EL (cell line): ENCODE measurements around the gene SLC27A2.

Experiments used
- DNase-seq: peaks from one replicate; pipeline ENCODE4 v3.0.0-alpha.2; 2016

Gene SLC27A2

GRCh38 chr15:50244959-50245624, 63.1 kb downstream of the SLC27A2 start:
- DNase-seq = no peak

DNA sequence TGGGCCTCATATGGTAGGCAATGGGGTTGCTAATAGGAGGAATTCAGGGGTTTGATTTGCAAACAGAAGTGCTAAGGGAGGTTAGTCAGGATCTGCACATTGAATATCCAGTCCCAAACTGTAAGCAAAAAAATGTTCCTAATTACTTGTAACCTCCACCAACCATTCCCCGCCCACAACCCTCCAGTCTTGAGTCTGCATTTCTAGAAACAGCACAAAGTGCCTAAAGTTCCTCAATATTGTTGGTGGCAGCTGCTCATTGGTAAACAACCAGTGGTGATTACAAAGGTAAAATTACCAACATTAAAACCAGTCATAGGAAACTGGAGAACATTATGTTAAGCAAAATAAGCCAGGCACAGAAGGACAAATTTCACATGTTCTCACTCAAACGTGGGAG, 64.6 kb downstream of the SLC27A2 start:
- no peak for DNase-seq

DNA sequence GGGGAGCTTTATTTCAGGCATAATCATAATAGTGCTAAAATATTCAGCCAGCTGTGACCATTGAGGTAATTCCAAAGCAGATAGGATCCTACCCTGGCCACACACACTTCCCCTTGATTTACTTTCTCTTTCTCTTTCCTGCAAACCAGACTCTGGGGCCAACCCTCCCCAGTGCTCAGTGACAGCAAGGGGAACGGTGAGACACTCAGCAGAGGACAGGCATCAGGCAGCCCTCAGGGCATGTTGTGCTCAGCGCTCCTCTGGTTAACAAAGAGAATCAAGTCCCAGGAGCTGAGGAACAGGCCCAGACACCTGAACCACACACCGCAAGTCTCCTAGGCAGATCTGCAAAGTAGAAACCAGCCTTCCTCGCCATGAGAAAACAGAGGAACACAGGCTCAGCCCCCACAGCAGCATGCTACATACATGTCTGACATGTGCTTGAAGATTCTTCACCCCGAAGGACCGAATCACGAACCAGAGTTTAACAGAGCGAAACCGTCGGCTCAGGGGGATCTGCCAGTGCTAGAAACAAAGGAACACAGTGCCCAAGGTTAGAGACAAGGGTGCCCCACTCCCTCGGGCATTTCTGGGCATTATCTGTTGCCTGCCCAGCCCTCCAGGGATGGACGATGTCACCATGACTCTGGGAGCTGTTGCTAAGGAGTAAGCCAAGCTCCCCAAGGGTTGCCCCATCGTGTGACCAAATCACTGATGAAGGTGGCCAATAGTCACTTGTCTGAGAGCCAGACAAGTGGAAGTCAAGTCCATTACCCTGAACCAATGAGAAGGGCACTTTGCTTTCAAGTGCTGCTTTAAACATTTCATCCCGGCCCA, 66.0 kb downstream of the SLC27A2 start:
- DNase-seq = peak; percentile 38

GRCh38 chr15:50248994-50249582, 67.1 kb downstream of the SLC27A2 start:
- DNase-seq = no peak

DNA sequence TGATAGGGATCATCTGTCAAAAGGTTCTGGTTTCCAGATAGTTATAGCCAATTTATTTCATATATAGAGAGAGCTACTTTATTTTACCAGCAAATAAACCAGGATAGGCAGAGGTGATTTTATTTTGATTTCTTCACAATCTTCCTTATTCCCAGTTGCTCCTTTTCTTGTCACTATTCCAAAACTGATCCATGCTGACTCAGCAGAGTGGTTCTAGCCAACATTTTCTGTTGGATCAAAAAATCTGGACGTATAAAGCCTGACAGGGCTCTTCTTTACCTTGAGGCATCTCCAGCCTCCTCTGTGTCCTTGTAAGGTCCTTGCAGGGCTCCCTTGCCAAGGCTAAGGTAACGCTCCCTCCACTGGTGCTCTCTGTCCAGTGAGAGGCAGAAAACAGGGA, 67.7 kb downstream of the SLC27A2 start:
- no peak for DNase-seq

- no peak for DNase-seq
Observed at GRCh38 chr15:50250760-50251394, 68.9 kb downstream of the SLC27A2 start.

DNA sequence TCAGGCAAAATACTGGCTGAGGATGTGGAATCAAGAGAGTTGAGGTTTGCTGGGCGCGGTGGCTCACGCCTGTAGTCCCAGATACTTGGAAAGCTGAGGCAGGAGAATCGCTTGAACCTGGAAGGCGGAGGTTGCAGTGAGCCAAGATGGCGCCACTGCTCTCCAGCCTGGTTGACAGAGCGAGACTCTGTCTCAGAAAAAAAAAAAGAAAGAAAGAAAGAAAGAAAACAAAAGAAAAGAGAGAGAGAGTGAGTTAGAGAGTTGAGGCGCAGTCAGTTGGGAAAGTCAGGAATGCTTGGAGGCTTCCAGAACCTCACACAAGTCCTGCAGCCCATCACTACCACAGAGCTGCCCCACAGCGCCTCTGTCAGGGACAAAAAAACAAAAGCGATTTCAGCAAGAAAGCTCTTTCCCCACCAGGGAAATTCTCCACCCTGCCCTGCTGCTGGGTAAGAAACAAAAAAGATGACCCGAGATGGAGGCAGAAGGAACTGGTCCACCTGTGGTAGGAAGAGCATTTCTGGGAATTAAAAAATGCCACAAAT, 69.7 kb downstream of the SLC27A2 start:
- no peak for DNase-seq

DNA sequence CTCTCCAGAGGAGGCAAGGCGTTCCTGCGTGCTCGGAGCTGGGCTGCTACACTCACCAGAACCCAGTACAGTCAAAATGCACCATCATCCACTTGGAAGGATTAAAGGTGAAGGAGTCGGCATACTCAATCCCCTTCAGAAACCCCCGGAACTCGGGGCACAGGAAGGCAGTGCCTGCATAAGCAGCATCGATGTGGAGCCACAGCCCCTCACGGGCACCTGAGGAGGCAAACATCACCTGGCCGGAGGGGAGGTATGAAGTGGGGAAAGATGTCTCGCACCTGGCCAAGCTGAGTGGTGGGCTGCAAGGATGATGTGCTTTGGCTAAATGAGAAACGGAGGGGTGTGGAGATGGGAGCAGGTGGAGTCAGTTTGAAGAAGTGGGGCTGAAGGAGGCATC, 70.6 kb downstream of the SLC27A2 start:
- DNase-seq = no peak

DNA sequence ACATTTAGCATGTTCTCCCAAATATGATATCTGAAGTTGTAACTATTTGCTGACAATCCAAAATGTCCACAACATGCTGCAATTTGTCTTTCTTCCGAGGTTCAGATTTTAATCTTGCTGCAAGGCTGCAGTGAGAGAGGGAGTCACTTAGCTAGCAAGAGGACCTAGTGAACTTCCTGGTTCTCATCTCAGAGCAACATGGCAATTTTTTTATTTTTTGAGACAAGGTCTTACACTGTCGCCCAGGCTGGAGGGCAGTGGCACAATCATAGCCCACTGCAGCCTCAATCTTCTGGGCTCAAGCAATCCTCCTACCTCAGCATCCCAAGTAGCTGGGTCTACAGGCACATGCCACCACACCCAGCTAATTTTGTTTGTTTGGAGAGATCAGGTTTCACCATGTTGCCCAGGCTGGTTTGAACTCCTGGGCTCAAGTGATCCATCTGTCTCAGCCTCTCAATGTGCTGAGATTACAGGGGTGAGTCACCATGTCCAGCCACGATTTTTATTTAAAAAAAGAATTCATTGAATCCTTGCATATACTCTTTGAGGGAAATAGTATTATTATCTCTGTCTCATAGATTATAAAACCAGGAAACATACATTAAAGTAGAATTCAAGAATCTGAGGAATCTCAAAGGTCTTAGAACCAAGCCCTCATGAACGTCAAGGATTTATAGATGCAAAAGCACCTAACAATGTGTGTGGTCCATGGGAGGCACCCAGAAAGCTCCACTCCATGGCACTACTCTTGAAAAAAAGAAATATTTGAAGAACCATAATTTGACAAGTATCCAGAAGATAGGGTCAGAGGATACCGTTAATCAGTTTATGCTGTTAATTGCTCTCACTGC, 74.4 kb downstream of the SLC27A2 start:
- peak; percentile 77 for DNase-seq

DNA sequence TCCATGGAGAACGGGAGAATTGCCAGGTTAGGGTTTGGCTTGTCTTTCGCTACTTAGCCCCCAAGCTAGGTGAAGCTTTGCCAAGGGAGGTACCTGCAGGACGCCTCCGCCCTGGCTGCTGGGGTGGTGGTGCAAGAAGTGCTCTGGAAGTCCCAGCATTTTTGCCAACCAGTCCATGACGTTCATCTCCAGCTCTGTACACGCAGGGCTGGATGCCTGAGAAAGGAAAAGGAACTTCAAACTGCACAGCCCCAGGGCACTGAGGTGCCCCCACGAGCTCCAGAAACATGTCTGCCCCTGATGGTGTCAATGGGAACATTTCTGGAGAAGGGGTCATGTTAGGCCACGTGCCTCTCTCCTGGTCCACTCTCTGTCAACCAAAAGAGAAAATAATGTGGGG, 75.3 kb downstream of the SLC27A2 start:
- DNase-seq = no peak

DNA sequence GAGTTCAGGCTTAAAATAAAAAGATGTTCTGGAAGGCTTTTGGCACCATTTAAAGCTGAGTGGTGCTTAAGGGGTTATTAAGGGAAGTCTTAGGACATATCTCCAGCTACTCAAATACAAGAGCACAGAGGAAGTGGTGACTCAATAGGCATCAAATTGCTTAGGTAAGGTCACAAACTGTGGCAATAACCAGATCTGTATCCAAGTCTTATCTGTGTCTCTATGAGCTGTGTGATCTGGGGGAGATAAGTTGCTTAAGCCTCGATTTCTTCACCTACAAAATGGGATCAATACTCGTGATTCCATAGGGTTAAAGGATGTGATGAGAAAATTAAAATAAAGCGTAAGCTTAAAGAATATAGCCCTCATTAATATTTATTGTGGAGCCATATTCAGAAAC, 75.9 kb downstream of the SLC27A2 start:
- DNase-seq = peak; percentile 52

- DNase-seq = no peak
Observed at GRCh38 chr15:50259276-50259675, 77.3 kb downstream of the SLC27A2 start.

GRCh38 chr15:50260969-50261496, 79.0 kb downstream of the SLC27A2 start:
- DNase-seq = no peak

DNA sequence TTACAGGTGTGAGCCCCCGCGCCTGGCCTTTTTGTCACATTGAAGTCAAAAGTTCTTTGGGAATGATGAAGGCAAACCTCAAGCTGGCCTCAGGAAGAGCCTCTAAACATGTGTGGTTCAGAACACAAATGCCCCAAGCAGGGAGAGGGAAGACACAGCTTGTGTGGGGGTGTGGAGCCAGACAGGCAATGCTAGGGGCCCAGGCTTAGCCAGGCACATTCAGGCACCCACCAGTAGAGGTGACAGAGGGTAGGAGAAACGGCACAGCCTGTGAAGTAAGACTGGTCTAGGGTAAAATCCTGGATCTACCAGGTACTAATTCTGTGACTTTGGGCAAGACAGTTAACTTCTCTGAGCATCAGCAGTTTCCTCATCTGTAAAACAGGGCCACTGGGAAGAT, 80.0 kb downstream of the SLC27A2 start:
- DNase-seq = no peak

GRCh38 chr15:50262533-50262932, 80.5 kb downstream of the SLC27A2 start:
- no peak for DNase-seq

DNA sequence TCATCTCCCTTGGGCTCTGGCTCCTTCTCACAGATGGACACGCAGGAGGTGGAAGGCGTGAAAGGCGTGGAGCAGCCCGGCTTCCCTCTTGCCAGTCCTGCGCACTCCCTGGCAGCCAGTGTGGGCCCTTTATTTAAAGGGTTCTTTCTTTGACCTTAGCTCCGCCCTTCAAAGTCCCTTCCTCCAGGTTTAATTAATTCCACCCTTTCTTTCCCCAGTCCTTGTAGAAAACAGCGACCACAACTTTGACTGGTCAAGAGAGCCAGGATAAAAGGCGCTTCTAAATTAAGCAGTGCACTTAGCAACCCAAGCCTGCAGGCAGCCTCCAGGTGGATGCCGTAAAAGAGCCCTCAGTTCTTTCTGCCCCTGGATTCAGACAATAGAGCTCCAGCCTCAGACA, 83.6 kb downstream of the SLC27A2 start, which contains the start of gene HDC:
TSS of gene HDC (minus strand) at position 107 of the 400 bp plus-strand sequence. CDS start at position 4, 103 bp downstream.
- no peak for DNase-seq

GRCh38 chr15:50267577-50267976, 85.6 kb downstream of the SLC27A2 start:
- no peak for DNase-seq

GRCh38 chr15:50275091-50275490, 93.1 kb downstream of the SLC27A2 start:
- DNase-seq = no peak

- no peak for DNase-seq
Observed at GRCh38 chr15:50275908-50276307, 93.9 kb downstream of the SLC27A2 start.

DNA sequence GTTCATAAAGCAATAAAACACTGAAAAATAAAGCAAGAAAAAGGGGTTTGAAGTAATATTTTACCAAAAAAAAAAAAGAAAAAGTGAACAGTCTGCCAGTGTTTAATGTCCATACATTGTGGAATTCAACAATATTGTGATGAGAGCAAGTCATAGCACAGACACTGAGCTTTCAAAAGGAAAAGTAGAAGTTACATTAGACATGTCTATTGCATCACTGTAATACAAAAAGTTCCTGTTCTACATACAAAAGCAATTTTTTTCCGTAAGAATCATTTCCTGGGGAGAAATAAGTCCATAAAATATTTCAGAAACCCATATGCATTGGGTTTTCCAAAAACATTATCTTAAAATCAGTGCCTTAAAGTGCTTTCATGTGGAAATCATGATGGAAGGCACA, 95.4 kb downstream of the SLC27A2 start:
- DNase-seq = no peak

DNA sequence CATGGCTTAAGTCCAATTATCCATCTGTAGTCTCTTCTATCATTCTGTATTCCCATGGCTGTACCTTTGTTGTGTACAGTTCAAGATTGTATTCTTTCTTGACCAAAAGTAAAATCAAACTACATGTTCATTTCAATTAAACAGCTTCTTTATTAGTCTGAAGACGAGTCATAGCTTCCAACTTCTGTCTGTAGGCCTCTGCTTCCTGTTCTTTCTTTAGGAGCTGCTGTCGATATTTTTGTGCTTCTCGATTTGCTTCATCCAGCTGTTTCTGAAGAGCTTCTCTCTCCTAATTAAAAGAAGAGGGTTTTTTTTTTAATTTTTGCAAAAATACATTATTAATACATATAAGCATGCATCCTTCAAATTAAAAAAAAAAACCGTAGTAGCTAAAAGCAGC, 96.5 kb downstream of the SLC27A2 start:
- DNase-seq = no peak

GRCh38 chr15:50280271-50280670, 98.3 kb downstream of the SLC27A2 start:
- DNase-seq = peak; percentile 8
